H1 (cell line): Measurements from ENCODE around the gene IL18RAP. TPM values are rescaled to one million over a fixed set of nuclear protein-coding genes. Genes with fewer than 3 reads are reported as not detected.

Experiments
- CTCF ChIA-PET: fragments of 300-600 bp; sonication (Branson Sonifier 250); formaldehyde crosslinking; loops from one replicate; lab custom pipeline; 2021; ENCODE audit not compliant: partially characterized antibody; lab: Charles Lee
- POLR2A ChIA-PET: fragments of 300-600 bp; sonication (Branson Sonifier 250); formaldehyde crosslinking; loops from one replicate; lab custom pipeline; 2021; ENCODE audit warnings: inconsistent platforms; ENCODE audit not compliant: partially characterized antibody; lab: Charles Lee
- DNase-seq, 2 experiments: peaks; one replicate each; pipeline versions ENCODE4 v3.0.0 to v3.0.0-alpha.2; 2010 to 2022; ENCODE audit warnings: low spot score in 2 of 2, low read depth in 1 of 2, mixed read lengths in 1 of 2
- FAIRE-seq: peaks from 2 replicates; lab custom pipeline; 2011; peaks lifted over from hg19 to GRCh38; lab: Jason Lieb, UNC
- H2AFZ ChIP-seq: 2 replicates; pipeline ENCODE4 v1.8.1; 2012; ENCODE audit warnings: low read length, inconsistent platforms
- H2AK5ac ChIP-seq: 2 replicates; pipeline ENCODE4 v1.6.1; 2013; ENCODE audit warnings: low read depth, low read length
- H2BK120ac ChIP-seq: replicated peaks from 2 replicates; pipeline ENCODE3; 2013; ENCODE audit warnings: low read depth, low read length, inconsistent platforms
- H2BK12ac ChIP-seq: 2 replicates; pipeline ENCODE4 v1.6.1; 2013; ENCODE audit warnings: low read depth, low read length
- H2BK15ac ChIP-seq: 2 replicates; pipeline ENCODE4 v1.6.1; 2013; ENCODE audit warnings: low read length
- H2BK20ac ChIP-seq: 2 replicates; pipeline ENCODE4 v1.6.1; 2013; ENCODE audit warnings: low read length
- H2BK5ac ChIP-seq: 2 replicates; pipeline ENCODE4 v1.6.1; 2013; ENCODE audit warnings: low read depth, low read length
- H3K14ac ChIP-seq: 2 replicates; pipeline ENCODE4 v1.6.1; 2013; ENCODE audit warnings: inconsistent platforms; ENCODE audit not compliant: insufficient read length
- H3K18ac ChIP-seq: 2 replicates; pipeline ENCODE4 v1.6.1; 2013; ENCODE audit warnings: low read length; ENCODE audit errors: extremely low read depth
- H3K23ac ChIP-seq: 2 replicates; pipeline ENCODE4 v1.6.1; 2013; ENCODE audit warnings: inconsistent platforms; ENCODE audit not compliant: insufficient read length
- H3K23me2 ChIP-seq: 2 replicates; pipeline ENCODE4 v1.6.1; 2013; ENCODE audit warnings: low read depth, low read length
- H3K27ac ChIP-seq: 2 replicates; pipeline ENCODE4 v1.6.1; 2011; ENCODE audit warnings: low read depth, low read length, inconsistent platforms
- H3K27me3 ChIP-seq, 4 experiments: replicated peaks in 1 of 4; 1 replicate in 1 of 4; 2 replicates in 3 of 4; pipeline versions ENCODE4 v1.6.1 to v1.8.1; 2011 to 2013; ENCODE audit warnings: low read length in 3 of 4, mild to moderate bottlenecking in 3 of 4, inconsistent platforms in 2 of 4, mixed read lengths in 2 of 4, moderate library complexity in 1 of 4; ENCODE audit not compliant: control insufficient read depth in 3 of 4, insufficient read depth in 3 of 4; ENCODE audit errors: extremely low read depth in 1 of 4
- H3K36me3 ChIP-seq, 4 experiments: 2 replicates each; pipeline versions ENCODE4 v1.6.1 to v1.8.1; 2011 to 2013; ENCODE audit warnings: mild to moderate bottlenecking in 4 of 4, low read length in 3 of 4, moderate library complexity in 2 of 4, control low read depth in 1 of 4, inconsistent platforms in 1 of 4; ENCODE audit not compliant: insufficient read depth in 4 of 4, control insufficient read depth in 2 of 4
- H3K4ac ChIP-seq: replicated peaks from 2 replicates; pipeline ENCODE3; 2013; ENCODE audit warnings: low read length, low read depth, mixed read lengths, inconsistent platforms; ENCODE audit not compliant: insufficient read length
- H3K4me1 ChIP-seq, 4 experiments: replicated peaks in 1 of 4; 1 replicate in 1 of 4; 2 replicates in 3 of 4; pipeline versions ENCODE4 v1.6.1 to v1.8.1; 2011 to 2013; ENCODE audit warnings: low read length in 3 of 4, inconsistent platforms in 2 of 4, mixed read lengths in 1 of 4; ENCODE audit not compliant: insufficient read depth in 4 of 4, control insufficient read depth in 3 of 4
- H3K4me2 ChIP-seq, 2 experiments: 2 replicates each; pipeline versions ENCODE4 v1.6.1 to v1.8.1; 2011 to 2013; ENCODE audit warnings: low read depth in 2 of 2, low read length in 2 of 2, control low read depth in 1 of 2, inconsistent platforms in 1 of 2, mild to moderate bottlenecking in 1 of 2; ENCODE audit not compliant: insufficient read depth in 1 of 2
- H3K4me3 ChIP-seq, 4 experiments: fragments of 200-600, 300-600 bp in 1 of 4; sonication (generic), shearing (Covaris generic), sonication (Bioruptor Twin) in 1 of 4; 2 replicates each; pipeline versions ENCODE4 v1.5.1 to v1.8.1; 2011 to 2016; ENCODE audit warnings: low read length in 4 of 4, low read depth in 3 of 4, control low read depth in 2 of 4, inconsistent platforms in 2 of 4, mild to moderate bottlenecking in 2 of 4, mixed read lengths in 1 of 4, moderate library complexity in 1 of 4; ENCODE audit not compliant: insufficient read depth in 2 of 4; ENCODE audit errors: extremely low read depth in 1 of 4
- H3K56ac ChIP-seq: replicated peaks from 2 replicates; pipeline ENCODE3; 2013; ENCODE audit warnings: low read depth, mild to moderate bottlenecking, mixed read lengths, low read length, inconsistent platforms; ENCODE audit not compliant: insufficient read length
- H3K79me1 ChIP-seq: 2 replicates; pipeline ENCODE4 v1.6.1; 2013; ENCODE audit warnings: low read depth, low read length, control low read depth
- H3K79me2 ChIP-seq, 2 experiments: 2 replicates each; pipeline versions ENCODE4 v1.6.1 to v1.8.1; 2012 to 2013; ENCODE audit warnings: low read length in 2 of 2, mild to moderate bottlenecking in 2 of 2, inconsistent platforms in 1 of 2; ENCODE audit not compliant: insufficient read depth in 2 of 2, control insufficient read depth in 1 of 2
- H3K9ac ChIP-seq, 4 experiments: replicated peaks in 1 of 4; 1 replicate in 1 of 4; 2 replicates in 3 of 4; pipeline versions ENCODE4 v1.6.1 to v1.8.1; 2011 to 2013; ENCODE audit warnings: low read depth in 3 of 4, low read length in 3 of 4, control low read depth in 2 of 4, mild to moderate bottlenecking in 2 of 4, moderate library complexity in 2 of 4, inconsistent platforms in 1 of 4; ENCODE audit errors: extremely low read depth in 1 of 4
- H3K9me3 ChIP-seq, 2 experiments: 2 replicates each; pipeline versions ENCODE4 v1.6.1 to v1.8.1; 2012 to 2013; ENCODE audit warnings: mild to moderate bottlenecking in 2 of 2, moderate library complexity in 2 of 2, control low read depth in 1 of 2, inconsistent platforms in 1 of 2, low read depth in 1 of 2, low read length in 1 of 2, mixed read lengths in 1 of 2; ENCODE audit not compliant: insufficient read depth in 2 of 2
- H4K20me1 ChIP-seq, 2 experiments: replicated peaks in 1 of 2; 2 replicates each; pipeline versions ENCODE3 to v1.8.1; 2011 to 2013; ENCODE audit warnings: inconsistent platforms in 2 of 2, low read length in 2 of 2, mild to moderate bottlenecking in 1 of 2; ENCODE audit not compliant: insufficient read depth in 2 of 2, control insufficient read depth in 1 of 2
- H4K5ac ChIP-seq: 2 replicates; pipeline ENCODE4 v1.6.1; 2013; ENCODE audit warnings: low read length, low read depth, mixed read lengths, inconsistent platforms; ENCODE audit not compliant: insufficient read length
- H4K8ac ChIP-seq: 2 replicates; pipeline ENCODE4 v1.8.0; 2013; ENCODE audit warnings: mild to moderate bottlenecking, moderate library complexity, low read length, inconsistent platforms; ENCODE audit not compliant: insufficient read depth; ENCODE audit errors: extremely low read depth
- H4K91ac ChIP-seq: replicated peaks from 2 replicates; pipeline ENCODE3; 2013; ENCODE audit warnings: low read length, mixed read lengths, inconsistent platforms; ENCODE audit not compliant: insufficient read length
- BCL11A ChIP-seq, 2 experiments: IDR thresholded peaks; one replicate each; pipeline ENCODE4 v1.6.1; 2011; ENCODE audit warnings: low read depth in 2 of 2, low read length in 2 of 2, mild to moderate bottlenecking in 2 of 2
- E2F6 ChIP-seq: IDR thresholded peaks from 2 replicates; pipeline ENCODE4 v1.6.1; 2012; ENCODE audit warnings: inconsistent platforms
- HDAC2 ChIP-seq, 2 experiments: fragments of 300-600 bp in 1 of 2; sonication (generic) in 1 of 2; IDR thresholded peaks; 2 replicates each; pipeline ENCODE4 v1.6.1; 2011 to 2012; ENCODE audit warnings: low read depth in 2 of 2, low read length in 2 of 2, mild to moderate bottlenecking in 2 of 2, moderate library complexity in 2 of 2, borderline replicate concordance in 1 of 2, inconsistent platforms in 1 of 2
- HDAC6 ChIP-seq: IDR thresholded peaks from one replicate; pipeline ENCODE4 v1.7.1; 2012; ENCODE audit warnings: low read depth, mild to moderate bottlenecking, inconsistent platforms, low read length, moderate library complexity
- NANOG ChIP-seq: IDR thresholded peaks from 2 replicates; pipeline ENCODE4 v1.6.1; 2011; ENCODE audit warnings: low read length, low read depth, mild to moderate bottlenecking, inconsistent platforms; ENCODE audit not compliant: insufficient read depth, poor library complexity, severe bottlenecking
- NRF1 ChIP-seq: IDR thresholded peaks from 2 replicates; pipeline ENCODE4 v1.6.1; 2011; ENCODE audit warnings: mild to moderate bottlenecking, low read depth, low read length, improper control_type of control experiment
- RAD21 ChIP-seq, 2 experiments: IDR thresholded peaks in 1 of 2; conservative IDR thresholded peaks in 1 of 2; 2 replicates each; pipeline ENCODE4 v1.6.1; 2011; ENCODE audit warnings: low read depth in 2 of 2, low read length in 2 of 2, improper control_type of control experiment in 1 of 2, inconsistent platforms in 1 of 2, mild to moderate bottlenecking in 1 of 2, moderate library complexity in 1 of 2
- SIRT6 ChIP-seq: IDR thresholded peaks from one replicate; pipeline ENCODE4 v1.7.1; 2012; ENCODE audit warnings: low read length, inconsistent platforms
- TAF1 ChIP-seq: IDR thresholded peaks from 2 replicates; pipeline ENCODE4 v1.6.1; 2011; ENCODE audit warnings: mild to moderate bottlenecking, low read depth, low read length
- TAF7 ChIP-seq: optimal IDR thresholded peaks from 2 replicates; pipeline ENCODE3; 2011; ENCODE audit warnings: low read depth, mild to moderate bottlenecking, inconsistent platforms, low read length, moderate library complexity, borderline replicate concordance
- TEAD4 ChIP-seq: IDR thresholded peaks from 2 replicates; pipeline ENCODE4 v1.6.1; 2012; ENCODE audit warnings: low read depth, low read length, inconsistent platforms, mixed read lengths
- ZNF274 ChIP-seq: IDR thresholded peaks from 2 replicates; pipeline ENCODE4 v1.7.0; 2012; ENCODE audit warnings: low read length, borderline replicate concordance; ENCODE audit errors: extremely low read depth
- WGBS, 2 experiments: shearing (Covaris generic) in 1 of 2; methylation state at CpG; one replicate each; pipeline versions ENCODE4 v1.1.6 to v1.1.7; 2013 to 2015; ENCODE audit warnings: low lambda C conversion rate in 2 of 2, mixed read lengths in 2 of 2, inconsistent platforms in 1 of 2, low coverage in 1 of 2, missing lambda C conversion rate in 1 of 2; ENCODE audit not compliant: insufficient replicate concordance in 2 of 2, insufficient coverage in 1 of 2, insufficient read length in 1 of 2; ENCODE audit errors: extremely low coverage in 1 of 2, missing lambda C conversion rate in 1 of 2; 5-methylcytosine and 5-hydroxymethylcytosine counted together
- polyA plus RNA-seq, 7 experiments: library from polyadenylated mRNA; depleted of rRNA in 3 of 7; stranded (reverse) in 5 of 7; unstranded in 2 of 7; fragments of >200 nt in 5 of 7; fragments of 200-250 nt in 2 of 7; gene quantifications; 1 replicate in 5 of 7; 2 replicates in 1 of 7; 4 replicates in 1 of 7; pipeline versions ENCODE4 v1.2.1 to v1.2.3, GENCODE V29; 2011 to 2013; ENCODE audit warnings: missing spikeins in 2 of 7, mixed read lengths in 2 of 7
- total RNA-seq: library from RNA; stranded (reverse); fragmentation: NEBNext Ultra II Directional; extraction: Animal tissue kit (Norgen Biotek cat#: 25700); gene quantifications from 2 replicates; pipeline ENCODE4 v1.2.1, GENCODE V29; 2021

IL18RAP gene
- total and polyA plus RNA-seq, 2 of the 8 experiments (the other 6 are each of a cell fraction or from before 2014, with no cell fraction given): not detected

DNA sequence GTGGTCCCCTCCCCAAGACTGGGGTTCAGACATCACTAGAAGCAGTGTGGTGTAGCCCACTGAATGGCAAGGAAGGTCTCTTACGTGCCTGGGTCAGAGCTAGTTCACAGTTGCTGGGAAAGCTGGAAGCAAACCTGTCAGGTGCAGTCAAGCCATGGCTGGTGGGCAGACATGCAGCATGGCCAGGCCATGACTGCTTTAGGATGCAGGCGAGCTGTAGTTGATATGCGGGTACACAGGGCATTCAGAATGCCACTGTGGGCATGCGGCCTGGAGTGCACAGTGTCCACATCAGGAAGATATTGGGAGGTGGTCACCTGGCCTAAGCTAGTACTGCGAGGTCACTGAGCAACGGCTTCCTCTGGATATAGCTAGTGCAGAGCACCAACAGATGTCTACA is 38.2 kb downstream of the IL18RAP start:
- Histone ChIP-seq H3K79me1 (no peaks in the 10 kb centered on the region), H3K4me3 (no peak overlapping the region), H3K36me3 (no peaks in the 10 kb centered on the region; a peak in 1 of 8 replicates), H4K91ac (no peak overlapping the region), H4K5ac (no peak overlapping the region), H2AK5ac (no peak overlapping the region), H2BK20ac (no peak overlapping the region), H2BK120ac (no peak overlapping the region), H3K79me2 (no peaks in the 10 kb centered on the region), H3K23ac (no peak overlapping the region), H3K27me3 (no peaks in the 10 kb centered on the region), H3K18ac (no peak overlapping the region), H3K56ac (no peak overlapping the region), H2BK15ac (no peak overlapping the region), H3K23me2 (no peaks in the 10 kb centered on the region), H3K9ac (no peak overlapping the region), H4K20me1 (no peaks in the 10 kb centered on the region), H3K4me1 (no peaks in the 10 kb centered on the region), H3K27ac (no peak overlapping the region), H2BK5ac (no peak overlapping the region), H3K9me3 (no peaks in the 10 kb centered on the region; a peak in 1 of 4 replicates), H3K4ac (no peak overlapping the region), H3K4me2 (no peak overlapping the region), H3K14ac (no peak overlapping the region), H2AFZ (no peak overlapping the region), H4K8ac (no peak overlapping the region), H2BK12ac (no peak overlapping the region)
- FAIRE-seq: no peak
- 83% methylated on average over 6 of the region's 6 CpGs; no CpG with 5 or more reads in 1 of the 2 experiments for WGBS, 2 experiments
- no peak for DNase-seq
- no peak for TF ChIP-seq RAD21 (IDR thresholded peaks at IDR 0.05 in 1 of 2, conservative IDR thresholded peaks at IDR 0.05 in 1 of 2; ENCODE audit: low read depth in 2 of 2, low read length in 2 of 2)
- TF ChIP-seq TEAD4: no peak
- TF ChIP-seq TAF7: no peak
- no peak for TF ChIP-seq E2F6
- no peak for TF ChIP-seq NANOG
- TF ChIP-seq SIRT6: no peak
- no peak for TF ChIP-seq HDAC6
- TF ChIP-seq BCL11A (IDR thresholded peaks at IDR 0.05; ENCODE audit: low read depth in 2 of 2, low read length in 2 of 2): no peak
- TF ChIP-seq TAF1: no peak
- TF ChIP-seq HDAC2 (IDR thresholded peaks at IDR 0.05; ENCODE audit: borderline replicate concordance in 1 of 2, low read depth in 2 of 2, low read length in 2 of 2): no peak
- TF ChIP-seq NRF1: no peak
- TF ChIP-seq ZNF274: no peak
- ChIA-PET CTCF (interaction anchor here (0.9 to 3.7 kb wide), 6 partner anchors 9 to 155 kb away, joined by 3 to 23 read pairs (median 4); partner anchors contain the start of gene SLC9A4), POLR2A (no interaction called here)
